NCI-H510A (cell line): Measurements from ENCODE around the gene ZNF212.

ENCODE experiments used
- DNase-seq: peaks from one replicate; lab custom pipeline; 2025; lab: John Stamatoyannopoulos, UW

ZNF212 gene

GRCh38 chr7:149284850-149285585 is 45.6 kb downstream of the ZNF212 start:
- DNase-seq: peak; percentile 77

- no peak for DNase-seq
Measured at GRCh38 chr7:149285603-149286002, 46.2 kb downstream of the ZNF212 start.

DNA sequence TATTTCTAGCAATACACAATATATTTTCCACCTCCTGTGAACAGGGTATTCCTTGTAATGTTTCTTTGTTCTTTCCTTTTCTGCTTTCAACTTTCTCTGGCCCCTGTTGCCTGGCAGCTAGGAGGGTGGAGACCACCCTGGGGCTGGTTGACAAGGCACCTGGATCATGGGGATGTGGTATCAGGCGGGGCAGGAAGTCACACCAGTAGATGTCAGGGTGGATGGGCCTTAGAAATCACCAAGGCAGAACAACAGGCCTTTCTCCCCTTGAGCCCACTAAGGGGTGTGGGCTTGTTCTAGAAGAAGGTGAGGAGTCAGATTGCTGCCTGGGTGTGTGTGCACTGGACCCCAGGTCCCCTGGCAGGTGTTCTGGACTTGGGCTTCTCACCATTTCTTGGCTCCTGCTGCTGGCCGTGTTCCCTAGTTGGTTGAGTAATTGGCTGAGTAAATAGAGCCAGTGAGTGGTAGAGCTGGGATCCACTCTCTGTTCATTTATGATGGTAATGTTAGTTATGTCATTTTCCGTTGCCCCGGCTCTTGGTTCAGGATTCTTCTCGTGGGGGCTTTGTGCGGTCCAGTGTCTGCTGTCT is 47.5 kb downstream of the ZNF212 start:
- no peak for DNase-seq

DNA sequence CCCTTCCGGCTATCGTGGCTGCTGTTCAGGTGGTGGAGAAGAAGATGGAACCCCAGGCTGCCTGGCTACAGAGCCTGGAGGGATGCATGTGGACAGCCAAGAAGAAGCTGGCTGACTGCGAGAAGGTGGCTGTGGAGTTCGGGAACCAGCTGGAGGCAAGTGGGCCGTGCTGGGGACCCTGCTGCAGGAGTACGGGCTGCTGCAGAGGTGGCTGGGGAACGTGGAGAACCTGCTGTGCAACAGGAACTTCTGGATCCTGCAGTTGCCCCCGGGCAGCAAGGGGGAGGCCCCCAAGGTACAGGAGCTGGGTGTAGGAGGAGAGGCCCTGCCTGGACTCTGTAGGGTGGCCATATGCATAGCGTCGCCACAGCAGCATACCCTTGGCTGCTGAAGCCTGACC is 48.2 kb downstream of the ZNF212 start:
- no peak for DNase-seq

DNA sequence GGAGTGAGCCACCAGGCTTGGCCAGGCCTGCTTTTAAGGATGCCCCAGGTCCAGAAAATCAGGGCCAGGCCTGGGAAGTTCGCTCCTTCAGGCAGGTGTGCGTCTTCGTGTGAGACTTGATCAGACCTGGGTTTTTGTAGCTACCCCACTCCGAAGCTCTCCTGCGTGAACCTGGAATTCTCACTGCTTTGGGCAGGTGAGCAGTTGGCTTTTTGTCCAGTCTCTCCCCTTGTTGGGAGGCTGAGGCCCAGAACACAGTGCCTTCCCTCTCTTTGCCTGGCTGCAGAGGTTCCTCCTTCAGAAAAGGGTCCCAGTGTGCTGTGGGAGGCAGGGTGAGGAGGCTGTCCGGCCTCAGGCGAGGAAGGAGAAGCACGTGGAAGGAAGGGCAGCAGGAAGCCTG is 49.8 kb downstream of the ZNF212 start:
- no peak for DNase-seq

DNA sequence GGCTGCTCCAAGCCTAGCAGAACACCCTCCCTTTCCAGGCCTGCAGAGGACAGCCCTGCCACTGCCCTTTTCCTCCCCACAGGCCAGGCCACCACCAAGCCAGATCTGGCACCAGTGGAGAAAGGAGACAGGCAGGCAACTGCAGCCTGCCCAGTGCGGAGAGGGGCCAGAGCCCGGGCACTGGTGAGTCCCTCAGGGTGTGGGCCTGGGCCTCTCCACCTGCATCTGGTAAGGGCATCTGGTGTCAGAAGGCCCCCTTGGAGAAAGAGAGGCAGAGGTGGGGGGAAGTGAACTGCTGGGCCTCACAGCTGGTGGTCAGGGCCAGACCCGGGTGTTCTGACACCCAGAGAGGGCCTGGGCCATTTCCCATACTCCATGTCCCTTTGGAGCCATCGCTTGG is 50.4 kb downstream of the ZNF212 start:
- no peak for DNase-seq

- DNase-seq: no peak
Measured at GRCh38 chr7:149291036-149291780, 51.8 kb downstream of the ZNF212 start.

- DNase-seq: no peak
Measured at GRCh38 chr7:149291781-149292461, 52.5 kb downstream of the ZNF212 start.

DNA sequence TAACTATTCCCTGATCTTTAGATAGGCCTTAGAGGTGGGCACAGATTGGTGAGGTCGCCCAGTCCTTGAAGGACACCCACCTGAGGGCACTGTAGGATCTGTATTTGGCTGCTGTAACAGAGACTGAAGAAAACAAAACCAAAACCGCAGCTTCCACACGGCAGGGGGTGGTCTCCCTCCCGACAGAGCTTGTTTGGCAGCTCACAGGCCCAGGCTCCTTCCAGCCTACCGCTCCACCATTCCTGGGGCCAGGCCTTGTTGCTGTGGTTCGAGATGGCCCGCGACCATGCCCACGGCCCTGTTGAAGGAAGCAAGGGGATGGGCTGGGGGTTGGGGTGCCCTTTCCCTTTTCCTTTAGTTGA is 53.0 kb downstream of the ZNF212 start:
- DNase-seq: no peak

DNA sequence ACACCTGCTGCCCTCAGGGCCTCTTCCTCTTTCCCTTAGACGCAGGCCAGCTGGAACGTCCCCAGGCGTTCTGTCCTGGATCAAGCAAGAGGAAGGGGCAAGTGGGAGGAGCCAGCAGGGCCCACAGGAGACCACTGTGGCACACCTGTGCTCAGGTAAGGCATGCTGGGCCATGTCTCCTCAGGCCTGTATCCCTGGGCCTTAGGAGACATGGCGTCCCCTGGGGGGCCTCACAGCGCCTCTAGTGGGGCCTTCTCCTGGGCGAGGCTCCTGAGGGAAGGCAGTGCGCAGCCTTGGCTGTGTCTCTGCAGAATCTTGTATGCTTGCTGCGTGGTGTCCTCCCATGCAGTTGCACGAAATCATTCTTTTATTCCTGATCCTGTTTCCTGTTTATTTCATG is 53.9 kb downstream of the ZNF212 start:
- no peak for DNase-seq

DNA sequence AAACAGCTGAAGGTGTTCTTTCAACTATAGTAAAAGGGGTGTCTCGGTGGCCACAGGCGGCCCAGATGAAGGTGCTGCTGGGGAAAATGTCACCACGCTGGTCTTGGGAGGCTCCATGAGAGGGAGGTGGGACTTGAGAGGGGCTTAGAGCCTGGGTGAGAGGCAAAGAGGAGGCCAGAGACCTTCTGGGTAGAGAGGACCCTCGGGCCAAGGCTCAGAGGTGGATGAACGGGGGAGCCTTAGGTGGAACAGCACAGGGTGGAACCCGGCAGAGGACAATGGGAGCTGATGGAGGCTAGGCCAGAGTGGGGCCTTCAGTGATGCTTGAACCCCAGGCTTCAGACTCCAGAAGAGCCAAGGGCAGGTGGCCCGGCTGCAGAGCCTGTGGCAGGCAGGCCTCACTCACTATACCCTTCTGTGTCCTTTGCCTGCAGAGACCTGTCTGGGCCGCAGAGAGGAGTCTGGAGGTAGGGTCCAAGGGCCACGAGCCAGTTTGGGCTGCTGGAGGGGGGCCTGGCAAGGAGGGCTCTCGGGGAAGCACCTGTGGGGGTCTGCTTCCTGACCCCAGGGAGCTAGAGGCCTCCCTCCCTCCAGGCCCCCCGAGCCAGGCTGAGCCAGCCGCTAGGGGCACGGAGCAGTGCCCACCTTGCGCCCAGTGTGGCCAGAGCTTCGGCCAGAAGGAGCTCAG is 54.6 kb downstream of the ZNF212 start:
- DNase-seq: no peak

DNA sequence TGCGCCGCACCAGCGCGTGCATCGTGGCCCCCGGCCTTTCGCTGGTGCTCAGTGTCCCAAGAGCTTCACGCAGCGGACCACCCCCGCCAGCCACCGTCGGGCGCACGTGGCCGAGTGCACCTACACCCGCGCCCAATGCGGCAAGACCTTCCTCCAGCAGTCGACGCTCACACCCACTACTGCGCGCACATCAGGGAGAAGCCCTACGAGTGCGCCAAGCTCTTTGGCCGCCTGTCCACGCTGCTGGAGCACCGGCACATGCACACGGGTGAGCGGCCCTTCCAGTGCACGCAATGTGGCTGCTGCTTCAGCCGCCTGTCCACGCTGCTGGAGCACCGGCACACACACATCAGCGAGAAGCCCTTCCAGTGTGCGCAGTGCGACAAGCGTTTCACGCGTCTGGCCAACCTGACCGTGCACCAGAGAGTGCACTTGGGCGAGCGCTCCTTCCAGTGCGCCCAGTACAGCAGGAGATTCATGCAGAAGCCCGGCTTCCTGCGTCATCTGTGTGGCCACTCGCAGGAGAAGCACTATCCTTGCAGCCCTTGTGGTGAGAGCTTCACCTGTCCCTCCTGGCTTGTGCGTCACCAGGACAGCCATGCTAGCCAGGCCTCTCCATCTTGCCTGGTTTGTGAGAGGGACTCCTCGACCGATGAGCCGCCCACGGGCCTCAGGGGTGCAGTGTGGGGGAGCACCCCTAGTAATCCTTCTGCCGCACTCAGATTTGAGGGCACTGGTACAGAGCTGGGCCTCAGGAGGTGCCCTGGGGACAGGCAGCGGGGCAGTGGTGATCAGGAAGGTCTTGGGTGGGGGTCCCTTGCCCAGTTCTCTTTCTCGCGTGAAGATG is 55.4 kb downstream of the ZNF212 start:
- no peak for DNase-seq

- DNase-seq: no peak
Measured at GRCh38 chr7:149295481-149295850, 56.0 kb downstream of the ZNF212 start.

DNA sequence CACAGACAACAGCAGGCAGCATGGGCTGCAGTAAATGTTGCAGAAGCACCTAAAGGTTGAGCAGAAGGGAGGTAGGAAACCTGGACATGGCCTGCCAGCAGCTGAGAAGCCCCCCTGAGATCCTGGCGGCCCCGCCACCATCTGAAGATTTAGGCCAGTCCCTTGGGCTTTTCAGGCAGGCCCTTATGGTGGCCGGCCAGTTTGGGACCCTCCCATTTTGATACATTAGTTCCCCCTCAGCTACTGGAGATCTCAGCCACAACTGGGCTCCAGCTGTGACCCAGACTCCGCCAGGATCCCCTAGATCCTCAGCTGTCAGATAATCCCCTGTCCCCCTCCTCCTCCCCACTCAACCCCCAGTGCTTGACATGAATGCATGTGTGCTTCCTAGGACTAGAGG is 56.9 kb downstream of the ZNF212 start:
- DNase-seq: no peak

- no peak for DNase-seq
Measured at GRCh38 chr7:149297034-149297755, 57.7 kb downstream of the ZNF212 start.

- DNase-seq: no peak
Measured at GRCh38 chr7:149300620-149301285, 61.3 kb downstream of the ZNF212 start.

DNA sequence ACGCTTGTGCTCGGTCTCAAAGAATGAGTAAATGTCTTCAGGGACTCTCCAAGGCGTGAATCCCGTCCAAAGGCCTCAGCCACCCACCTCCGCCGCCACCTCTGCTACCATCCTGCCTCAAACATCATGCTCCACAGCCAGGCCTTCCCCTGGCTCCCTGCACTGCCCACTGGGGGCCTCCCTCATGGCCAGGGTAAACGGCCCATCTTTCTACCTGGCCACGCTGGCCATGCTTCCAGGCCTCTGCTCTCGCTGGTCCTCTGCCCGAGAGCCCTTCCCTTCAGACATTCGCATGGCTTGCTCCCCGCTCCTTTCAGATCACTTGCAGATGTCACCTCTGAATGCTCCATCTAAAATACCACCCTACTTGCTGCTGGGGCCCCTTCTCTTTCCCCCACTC is 62.8 kb downstream of the ZNF212 start:
- DNase-seq: no peak

- no peak for DNase-seq
Measured at GRCh38 chr7:149302865-149303264, 63.4 kb downstream of the ZNF212 start.

DNA sequence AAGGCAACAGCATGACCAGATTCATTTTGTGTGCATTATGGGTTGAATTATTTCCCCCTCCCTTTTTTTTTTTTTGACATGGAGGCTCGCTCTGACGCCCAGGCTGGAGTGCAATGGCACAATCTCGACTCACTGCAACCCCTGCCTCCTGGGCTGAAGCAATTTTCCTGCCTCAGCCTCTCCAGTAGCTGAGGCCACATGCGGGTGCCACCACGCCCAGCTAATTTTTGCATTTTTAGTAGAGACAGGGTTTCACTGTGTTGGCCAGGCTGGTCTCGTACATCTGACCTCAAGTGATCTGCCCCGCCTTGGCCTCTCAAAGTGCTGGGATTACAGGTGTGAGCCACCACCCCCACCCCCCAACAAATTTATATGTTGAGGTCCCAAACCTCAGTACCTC is 64.6 kb downstream of the ZNF212 start:
- DNase-seq: no peak
